ENCODE data around the gene ZNF444. TPM values are rescaled to one million over a fixed set of nuclear protein-coding genes. Genes with fewer than 3 reads are reported as not detected.

ZNF444 gene
- total and polyA plus RNA-seq, 2 of the 4 experiments (the other 2 are of a cell fraction) = 2.5 to 20.3 TPM

- Histone ChIP-seq H3K79me1 (ENCODE audit: low read depth in 1 of 2, low read length in 2 of 2) (peaks cover 18 to 40% of the 10 kb centered on the region in 2 experiments), H3K14ac (replicated peaks; ENCODE audit: low read depth, low read length) (no peak overlapping the region), H3K4me3 (ENCODE audit: insufficient read depth, low read depth, low read length) (no peak overlapping the region), H3K36me3 (ENCODE audit: control insufficient read depth, insufficient read depth, low read length) (peaks cover 19% of the 10 kb centered on the region), H4K8ac (ENCODE audit: low read depth in 2 of 2, low read length in 2 of 2) (no peak overlapping the region), H4K20me1 (ENCODE audit: insufficient read depth, low read length) (peaks cover 3% of the 10 kb centered on the region; the same call in 1 of the 2 replicates), H3K9me3 (ENCODE audit: control insufficient read depth, insufficient read depth, low read length) (no peaks in the 10 kb centered on the region), H3K27me3 (ENCODE audit: control insufficient read depth, insufficient read depth, low read length) (no peaks in the 10 kb centered on the region), H3K4me1 (ENCODE audit: control insufficient read depth, insufficient read depth, low read length) (no peaks in the 10 kb centered on the region; the same call in 1 of the 2 replicates), H3K4ac (ENCODE audit: low read depth, low read length) (no peak overlapping the region), H2BK15ac (ENCODE audit: low read depth, low read length) (no peak overlapping the region), H3K56ac (ENCODE audit: extremely low read depth, insufficient read depth, low read length) (no peak overlapping the region), H4K5ac (ENCODE audit: low read depth, low read length) (no peak overlapping the region), H3K4me2 (ENCODE audit: low read depth, low read length) (no peak overlapping the region), H2AK5ac (ENCODE audit: low read depth, low read length) (no peak overlapping the region), H4K91ac (ENCODE audit: insufficient read depth, low read depth, low read length) (no peak overlapping the region), H3K9ac (ENCODE audit: low read depth, low read length) (no peak overlapping the region), H3K23ac (ENCODE audit: low read depth, low read length) (no peak overlapping the region), H3K27ac (ENCODE audit: insufficient read depth, low read length) (no peak overlapping the region), H2BK20ac (ENCODE audit: low read depth, low read length) (no peak overlapping the region), H3K9me1 (ENCODE audit: insufficient read depth, low read length) (peaks cover 22% of the 10 kb centered on the region), H2BK120ac (ENCODE audit: low read depth, low read length) (no peak overlapping the region), H2AK9ac (replicated peaks; ENCODE audit: low read depth, low read length, poor library complexity) (no peak overlapping the region), H3K18ac (ENCODE audit: low read depth, low read length) (no peak overlapping the region), H2BK5ac (ENCODE audit: low read depth, low read length, poor library complexity, severe bottlenecking) (no peak overlapping the region), H2AFZ (replicated peaks; ENCODE audit: low read length, poor library complexity) (no peak overlapping the region)
- intact Hi-C loops (cut with micrococcal nuclease) = no loop called here
- no peak for TF ChIP-seq SMC3 (IDR thresholded peaks at IDR 0.05; ENCODE audit: low read depth, low read length)
- no peak for TF ChIP-seq POLR2A (IDR thresholded peaks at IDR 0.05; ENCODE audit: low read depth, low read length)
- TF ChIP-seq MAZ (IDR thresholded peaks at IDR 0.05; ENCODE audit: borderline replicate concordance, low read depth, low read length) = no peak
- TF ChIP-seq CTCF (conservative IDR thresholded peaks at IDR 0.05; ENCODE audit: low read depth, low read length) = no peak
- TF ChIP-seq FOS (IDR thresholded peaks at IDR 0.05; ENCODE audit: low read depth, low read length) = no peak
- TF ChIP-seq USF2 (IDR thresholded peaks at IDR 0.05; ENCODE audit: low read depth, low read length) = no peak
- TF ChIP-seq MXI1 (IDR thresholded peaks at IDR 0.05; ENCODE audit: borderline replicate concordance, low read depth, low read length) = no peak
- TF ChIP-seq RCOR1 (IDR thresholded peaks at IDR 0.05; ENCODE audit: insufficient replicate concordance, low read length) = no peak
- no peak for TF ChIP-seq RFX5 (IDR thresholded peaks at IDR 0.05; ENCODE audit: low read depth, low read length)
- no peak for TF ChIP-seq BHLHE40 (IDR thresholded peaks at IDR 0.05; ENCODE audit: low read depth, low read length)
- no peak for TF ChIP-seq MAFK (IDR thresholded peaks at IDR 0.05; ENCODE audit: low read depth, low read length)
- TF ChIP-seq NFE2L2 (IDR thresholded peaks at IDR 0.05; ENCODE audit: low read depth, low read length) = no peak
- TF ChIP-seq ELK1 (IDR thresholded peaks at IDR 0.05; ENCODE audit: borderline replicate concordance, low read depth, low read length) = no peak
- no peak for TF ChIP-seq CHD1 (IDR thresholded peaks at IDR 0.05; ENCODE audit: low read depth, low read length)
- TF ChIP-seq RAD21 (IDR thresholded peaks at IDR 0.05; ENCODE audit: low read length) = no peak
- TF ChIP-seq CEBPB (IDR thresholded peaks at IDR 0.05; ENCODE audit: low read depth, low read length) = no peak
- whole genome bisulfite sequencing, 2 experiments (ENCODE audit: extremely low coverage in 2 of 2, insufficient read length in 1 of 2) = 57% methylated on average over 1 of the region's 4 CpGs; no CpG with 5 or more reads in 1 of the 2 experiments
- in situ Hi-C loops (cut with MboI; ENCODE audit: low sequenced_read_pairs) = loop anchor here (25.0 kb wide), 2 partner anchors 456 to 1681 kb away; partner anchors contain the start of genes CDC42EP5, EPN1 and LENG9
- ChIA-PET POLR2A (ENCODE audit: unreplicated experiment) (no interaction called here), CTCF (no interaction called here)
- dilution Hi-C loops (cut with HindIII; ENCODE audit: low sequenced_read_pairs, unreplicated experiment) = no loop called here
- no TSS peak for BruUV-seq (replicated peaks)
- ATAC-seq (ENCODE audit: low read depth) (no peak), DNase-seq (no peak)
These were observed 1.9 kb downstream of the ZNF444 start for GRCh38 chr19:56142897-56143434.
